Stimulated activated CD4-positive, alpha-beta T cell treated with anti-CD3 and anti-CD28 coated beads, Interleukin-15, amount 100 ng/mL, for 24 hours (primary cell): ENCODE measurements around the gene CST6.

ENCODE experiments used
- DNase-seq: peaks from one replicate; pipeline ENCODE4 v3.0.0-alpha.2; 2020

CST6 gene, protein sequence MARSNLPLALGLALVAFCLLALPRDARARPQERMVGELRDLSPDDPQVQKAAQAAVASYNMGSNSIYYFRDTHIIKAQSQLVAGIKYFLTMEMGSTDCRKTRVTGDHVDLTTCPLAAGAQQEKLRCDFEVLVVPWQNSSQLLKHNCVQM

GRCh38 chr11:66011785-66012303 lies at the start of gene CST6:
Gene CST6 (plus strand): TSS chr11:66012008. CDS start chr11:66012045, 37 bp downstream.
- no peak for DNase-seq

GRCh38 chr11:65962141-65962564 lies 49.7 kb upstream of the CST6 start:
- no peak for DNase-seq

GRCh38 chr11:65964906-65965305 lies 46.9 kb upstream of the CST6 start:
- DNase-seq = no peak

- DNase-seq = no peak
Measured at GRCh38 chr11:65965986-65966762, 45.6 kb upstream of the CST6 start.

DNA sequence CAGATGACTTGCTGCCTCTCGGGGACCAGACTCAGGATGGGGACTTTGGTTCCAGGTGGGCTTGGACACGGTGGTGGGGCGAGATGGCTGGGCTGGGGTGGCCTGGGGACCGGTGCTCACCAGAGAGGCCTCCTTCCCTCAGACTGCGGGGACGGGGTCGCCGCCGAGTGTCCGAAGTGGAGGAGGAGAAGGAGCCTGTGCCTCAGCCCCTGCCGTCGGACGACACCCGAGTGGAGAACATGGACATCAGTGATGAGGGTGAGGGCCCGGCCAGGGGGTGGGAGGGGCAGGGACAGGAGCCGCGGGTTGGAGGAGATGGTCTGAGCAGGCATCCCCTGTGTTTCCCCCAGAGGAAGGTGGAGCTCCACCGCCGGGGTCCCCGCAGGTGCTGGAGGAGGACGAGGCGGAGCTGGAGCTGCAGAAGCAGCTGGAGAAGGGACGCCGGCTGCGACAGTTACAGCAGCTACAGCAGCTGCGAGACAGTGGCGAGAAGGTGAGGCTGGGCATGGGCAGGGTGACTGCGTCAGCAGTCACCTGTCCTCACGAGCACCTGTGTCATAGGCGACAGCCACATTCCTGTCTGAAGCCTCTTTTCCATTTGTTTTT lies 44.4 kb upstream of the CST6 start:
- DNase-seq = no peak

GRCh38 chr11:65968600-65969482 lies 43.0 kb upstream of the CST6 start:
- DNase-seq = no peak

DNA sequence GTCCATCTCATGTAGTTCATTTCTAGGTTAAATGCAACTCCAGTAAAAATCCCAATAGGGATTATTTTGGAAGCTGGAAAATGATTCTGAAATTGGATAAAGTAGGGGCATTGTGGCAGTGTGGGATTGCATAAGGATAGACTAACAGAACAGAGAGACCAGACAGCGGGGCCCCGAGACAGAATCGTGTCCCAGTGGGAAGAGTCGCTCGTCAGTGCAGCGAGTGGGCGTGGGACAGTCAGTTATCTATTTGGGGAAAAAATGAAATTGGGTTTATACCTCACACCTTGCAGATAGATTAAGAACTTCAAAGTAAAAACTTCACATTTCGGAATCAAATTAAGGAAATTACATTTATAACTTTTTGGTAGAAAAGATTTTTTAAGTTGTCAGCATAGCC lies 39.7 kb upstream of the CST6 start:
- no peak for DNase-seq

- DNase-seq = no peak
Measured at GRCh38 chr11:65973439-65974110, 38.2 kb upstream of the CST6 start.

GRCh38 chr11:65975771-65976170 lies 36.0 kb upstream of the CST6 start:
- DNase-seq = no peak

- DNase-seq = no peak
Measured at GRCh38 chr11:65976216-65977176, 35.3 kb upstream of the CST6 start.

DNA sequence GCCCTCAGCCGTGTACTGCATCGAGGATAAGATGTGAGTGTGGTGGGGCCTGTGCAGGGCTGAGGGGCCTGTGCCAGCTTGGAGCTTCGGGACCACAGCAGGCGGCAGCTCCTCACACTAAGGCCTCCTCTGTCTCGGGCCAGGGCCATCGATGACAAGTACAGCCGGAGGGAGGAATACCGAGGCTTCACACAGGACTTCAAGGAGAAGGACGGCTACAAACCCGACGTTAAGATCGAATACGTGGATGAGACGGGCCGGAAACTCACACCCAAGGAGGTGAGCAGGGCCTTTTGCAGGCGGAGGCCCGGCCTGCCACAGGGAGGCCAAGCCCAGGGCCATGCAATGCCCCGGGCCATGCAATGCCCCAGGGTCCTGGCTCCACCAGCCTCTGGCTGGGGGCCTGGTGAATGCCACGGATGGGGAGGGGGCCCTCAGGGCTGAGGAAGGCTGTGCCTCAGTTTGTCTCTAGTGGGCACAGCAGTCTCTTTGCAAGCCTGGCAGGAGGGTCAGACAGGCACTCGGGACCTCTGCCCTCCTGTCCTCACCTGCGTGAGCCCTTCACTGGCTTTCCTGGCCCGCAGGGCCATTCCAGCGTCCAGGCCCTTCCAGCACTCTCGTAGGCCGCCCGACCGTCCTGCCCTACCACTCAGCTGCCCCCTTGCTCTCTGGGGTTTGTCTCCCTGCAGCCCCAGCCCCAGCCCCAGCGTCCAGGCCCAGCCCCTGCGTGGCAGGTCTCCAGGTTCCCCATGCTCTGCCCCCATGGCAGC lies 34.0 kb upstream of the CST6 start:
- no peak for DNase-seq

DNA sequence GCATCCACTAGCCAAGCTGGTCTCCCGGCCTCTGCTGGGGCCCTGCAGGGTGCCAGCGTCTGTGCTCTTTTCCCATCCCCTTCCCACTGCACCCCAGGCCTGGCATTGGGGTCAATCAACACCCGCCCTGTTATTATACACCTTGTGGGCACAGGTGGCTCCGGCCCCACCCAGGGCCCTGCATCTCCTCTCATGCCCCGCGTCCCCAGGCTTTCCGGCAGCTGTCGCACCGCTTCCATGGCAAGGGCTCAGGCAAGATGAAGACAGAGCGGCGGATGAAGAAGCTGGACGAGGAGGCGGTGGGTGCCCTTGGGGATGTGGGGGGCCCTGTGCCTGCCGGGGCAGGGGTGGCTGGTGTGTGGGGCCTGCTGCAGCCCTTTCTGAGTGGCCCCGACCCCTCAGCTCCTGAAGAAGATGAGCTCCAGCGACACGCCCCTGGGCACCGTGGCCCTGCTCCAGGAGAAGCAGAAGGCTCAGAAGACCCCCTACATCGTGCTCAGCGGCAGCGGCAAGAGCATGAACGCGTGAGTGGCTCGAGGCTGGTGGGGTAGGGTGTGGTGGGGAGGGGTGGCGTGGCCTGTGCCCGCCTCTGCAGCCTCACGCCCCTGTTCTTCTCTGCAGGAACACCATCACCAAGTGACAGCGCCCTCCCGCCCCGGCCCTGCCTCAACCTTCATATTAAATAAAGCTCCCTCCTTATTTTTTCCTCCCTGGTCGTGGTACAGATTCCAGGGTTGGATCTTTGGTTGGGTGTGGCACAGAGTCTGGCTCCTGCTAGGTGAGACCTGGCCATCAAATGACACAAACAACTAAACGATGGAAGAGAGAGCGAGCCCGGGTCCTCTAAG lies 33.2 kb upstream of the CST6 start:
- DNase-seq = no peak

DNA sequence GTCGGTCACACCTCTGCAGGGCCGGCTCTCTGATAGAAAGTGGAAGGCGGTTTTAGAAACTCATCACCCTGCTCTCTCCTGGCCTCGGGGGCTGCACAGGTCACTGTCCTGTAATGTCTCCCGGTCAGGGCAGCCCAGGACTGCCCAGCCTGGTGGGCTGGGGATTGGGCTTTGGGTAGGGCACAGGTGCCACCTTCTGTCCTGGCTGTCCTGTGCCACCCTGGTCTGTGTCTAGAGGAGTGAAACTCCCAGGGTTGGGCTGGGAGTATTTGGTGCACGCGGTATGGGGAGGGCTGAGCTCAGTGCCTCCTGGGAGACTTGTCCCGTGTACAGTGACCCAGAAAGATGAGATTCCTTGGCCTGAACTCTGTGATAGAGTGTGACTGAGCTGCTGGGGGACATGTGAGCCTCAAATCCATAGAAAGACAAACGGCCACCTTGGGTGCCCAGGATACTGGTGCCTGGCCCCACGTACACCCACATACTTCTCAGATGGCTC lies 32.5 kb upstream of the CST6 start:
- DNase-seq = no peak

GRCh38 chr11:65981101-65981740 lies 30.6 kb upstream of the CST6 start:
- no peak for DNase-seq

- DNase-seq = no peak
Measured at GRCh38 chr11:65981972-65982823, 29.6 kb upstream of the CST6 start.

- DNase-seq = no peak
Measured at GRCh38 chr11:65982824-65983588, 28.8 kb upstream of the CST6 start.

GRCh38 chr11:65983589-65983987 lies 28.2 kb upstream of the CST6 start:
- DNase-seq = no peak
